Stimulated activated CD8-positive, alpha-beta memory T cell treated with anti-CD3 and anti-CD28 coated beads, Interleukin-15, amount 100 ng/mL, for 48 hours (primary cell): ENCODE data around the gene FDCSP.
"Not testable (repeated sequence)": the region's sequence is repeated elsewhere in the genome, so short reads cannot be mapped to it uniquely, and the experiment has no call there.

ENCODE experiments used
- DNase-seq, 2 donors: peaks; one replicate each; pipeline ENCODE4 v3.0.0-alpha.2; 2020; ENCODE audit warnings: low read depth in 2 of 2

FDCSP gene

GRCh38 chr4:70239131-70239883 lies 13.4 kb downstream of the FDCSP start:
- no peak for DNase-seq

GRCh38 chr4:70239884-70240591 lies 14.1 kb downstream of the FDCSP start:
- no peak for DNase-seq

- DNase-seq, result not testable (repeated sequence)
Measured at GRCh38 chr4:70242297-70242696, 16.4 kb downstream of the FDCSP start, which contains the start of gene CSN3. Gene CSN3, plus strand, starts transcription at chr4:70242597. Its CDS starts 2,223 bp downstream, at chr4:70244820.

GRCh38 chr4:70243091-70243490 lies 17.2 kb downstream of the FDCSP start:
- no peak for DNase-seq

- no peak for DNase-seq
Measured at GRCh38 chr4:70251250-70251944, 25.5 kb downstream of the FDCSP start.

- no peak for DNase-seq
Measured at GRCh38 chr4:70251945-70252277, 26.0 kb downstream of the FDCSP start.

- no peak for DNase-seq
Measured at GRCh38 chr4:70269674-70270073, 43.8 kb downstream of the FDCSP start.

- DNase-seq, result no peak
Measured at GRCh38 chr4:70277121-70277520, 51.2 kb downstream of the FDCSP start.

GRCh38 chr4:70280567-70280966 lies 54.6 kb downstream of the FDCSP start:
- DNase-seq, result no peak
